Measurements from ENCODE around the gene BLID.

GRCh38 chr11:122150216-122151124 lies 34.5 kb upstream of the BLID start:
- TF ChIP-seq CTCF (IDR thresholded peaks at IDR 0.05), result no peak
- TF ChIP-seq POLR2AphosphoS5 (IDR thresholded peaks at IDR 0.05; ENCODE audit: low read depth, low read length), result peak; percentile 90
- no peak for TF ChIP-seq SIN3A (IDR thresholded peaks at IDR 0.05; ENCODE audit: borderline replicate concordance, insufficient read depth, low read depth, low read length)
- peak; percentile 99 for TF ChIP-seq TCF7L2 (IDR thresholded peaks at IDR 0.05; ENCODE audit: low read depth, low read length)
- TF ChIP-seq REST (IDR thresholded peaks at IDR 0.05; ENCODE audit: insufficient read depth in 1 of 2, low read depth in 2 of 2, low read length in 1 of 2), result no peak

Data from Panc1 (cell line).